CD14-positive monocyte (primary cell): Measurements from ENCODE around the gene METTL16. TPM values are rescaled to one million over a fixed set of nuclear protein-coding genes. Genes with fewer than 3 reads are reported as not detected.
A peak's percentile ranks its signal among the peaks of the same experiment; 100 is the strongest.

ENCODE experiments used
- DNase-seq, 3 donors: peaks; one replicate each; pipeline ENCODE4 v3.0.0-alpha.2; 2011 to 2022
- H2AFZ ChIP-seq: 2 replicates; pipeline ENCODE4 v1.6.0; 2012; ENCODE audit warnings: mild to moderate bottlenecking, low read depth, low read length, inconsistent platforms; ENCODE audit not compliant: insufficient read depth, poor library complexity, severe bottlenecking
- H3K27ac ChIP-seq, 2 donors: 1 replicate in 1 of 2; 2 replicates in 1 of 2; pipeline ENCODE4 v1.5.1; 2012 to 2013; ENCODE audit warnings: low read length in 2 of 2, control low read depth in 1 of 2, inconsistent platforms in 1 of 2, low read depth in 1 of 2, mild to moderate bottlenecking in 1 of 2
- H3K27me3 ChIP-seq, 2 donors: one replicate each; pipeline versions ENCODE4 v1.6.0 to v1.6.1; 2011 to 2013; ENCODE audit warnings: low read length in 2 of 2; ENCODE audit not compliant: control insufficient read depth in 2 of 2, insufficient read depth in 2 of 2
- H3K36me3 ChIP-seq, 2 donors: replicated peaks in 1 of 2; 1 replicate in 1 of 2; 2 replicates in 1 of 2; pipeline versions ENCODE4 v1.5.1 to v1.6.1; 2012 to 2013; ENCODE audit warnings: low read length in 2 of 2, control low read depth in 1 of 2, inconsistent platforms in 1 of 2, mild to moderate bottlenecking in 1 of 2; ENCODE audit not compliant: insufficient read depth in 2 of 2, control insufficient read depth in 1 of 2
- H3K4me1 ChIP-seq, 2 donors: 1 replicate in 1 of 2; 2 replicates in 1 of 2; pipeline versions ENCODE4 v1.5.1 to v1.6.1; 2012 to 2013; ENCODE audit warnings: low read length in 2 of 2, control low read depth in 1 of 2, inconsistent platforms in 1 of 2, mild to moderate bottlenecking in 1 of 2, moderate library complexity in 1 of 2; ENCODE audit not compliant: insufficient read depth in 2 of 2, control insufficient read depth in 1 of 2
- H3K4me2 ChIP-seq: replicated peaks from 2 replicates; pipeline ENCODE3; 2012; ENCODE audit warnings: low read length, moderate library complexity, mild to moderate bottlenecking; ENCODE audit not compliant: poor library complexity, severe bottlenecking; ENCODE audit errors: extremely low read depth
- H3K4me3 ChIP-seq, 3 experiments: fragments of 200-600 bp in 1 of 3; sonication (generic) in 1 of 3; replicated peaks in 1 of 3; 1 replicate in 2 of 3; 2 replicates in 1 of 3; pipeline ENCODE4 v1.5.1; 2011 to 2013; ENCODE audit warnings: low read length in 3 of 3, mild to moderate bottlenecking in 3 of 3, control low read depth in 2 of 3, low read depth in 2 of 3, inconsistent platforms in 1 of 3, moderate library complexity in 1 of 3
- H3K79me2 ChIP-seq: 2 replicates; pipeline ENCODE4 v1.6.0; 2012; ENCODE audit warnings: mild to moderate bottlenecking, control low read depth, inconsistent platforms, low read length, moderate library complexity; ENCODE audit not compliant: insufficient read depth
- H3K9ac ChIP-seq: 2 replicates; pipeline ENCODE4 v1.6.0; 2017; ENCODE audit warnings: low read length, mild to moderate bottlenecking; ENCODE audit not compliant: insufficient read depth, poor library complexity, severe bottlenecking
- H3K9me3 ChIP-seq, 2 donors: replicated peaks in 1 of 2; 1 replicate in 1 of 2; 2 replicates in 1 of 2; pipeline versions ENCODE4 v1.5.1 to v1.6.1; 2012 to 2013; ENCODE audit warnings: low read length in 2 of 2, control low read depth in 1 of 2; ENCODE audit not compliant: control insufficient read depth in 1 of 2, insufficient read depth in 1 of 2
- H4K20me1 ChIP-seq: 2 replicates; pipeline ENCODE4 v1.6.0; 2012; ENCODE audit warnings: mild to moderate bottlenecking, low read length, control low read depth, moderate library complexity; ENCODE audit not compliant: insufficient read depth
- H3K27ac Mint-ChIP-seq, 7 donors: one replicate each; pipeline ENCODE4 v1.8.0; 2020; ENCODE audit warnings: mild to moderate bottlenecking in 7 of 7, mixed read lengths in 7 of 7, moderate library complexity in 6 of 7, inconsistent platforms in 2 of 7
- H3K27me3 Mint-ChIP-seq, 3 donors: one replicate each; pipeline ENCODE4 v1.8.0; 2021 to 2022; ENCODE audit warnings: low read depth in 3 of 3, mild to moderate bottlenecking in 3 of 3, mixed read lengths in 3 of 3, moderate library complexity in 3 of 3, inconsistent platforms in 1 of 3
- H3K36me3 Mint-ChIP-seq, 2 donors: one replicate each; pipeline ENCODE4 v1.8.0; 2020; ENCODE audit warnings: mixed read lengths in 2 of 2, inconsistent platforms in 1 of 2, mild to moderate bottlenecking in 1 of 2
- H3K4me1 Mint-ChIP-seq: one replicate; pipeline ENCODE4 v1.8.0; 2020; ENCODE audit warnings: mild to moderate bottlenecking, mixed read lengths
- H3K4me3 Mint-ChIP-seq, 2 donors: one replicate each; pipeline ENCODE4 v1.8.0; 2020; ENCODE audit warnings: mild to moderate bottlenecking in 2 of 2, mixed read lengths in 2 of 2, moderate library complexity in 1 of 2
- H3K9me3 Mint-ChIP-seq, 7 donors: one replicate each; pipeline ENCODE4 v1.8.0; 2020 to 2022; ENCODE audit warnings: mixed read lengths in 7 of 7, mild to moderate bottlenecking in 6 of 7, moderate library complexity in 6 of 7, inconsistent platforms in 2 of 7
- WGBS: methylation state at CpG from one replicate; pipeline ENCODE4 v1.1.5; 2013; ENCODE audit warnings: missing lambda C conversion rate; ENCODE audit not compliant: insufficient coverage; 5-methylcytosine and 5-hydroxymethylcytosine counted together
- intact Hi-C, 2 donors: fragments of 100-400 bp; cut with micrococcal nuclease; formaldehyde crosslinking; loops; one replicate each; pipeline versions ENCODE4 v1.15.0 to v1.15.1; 2023
- polyA plus RNA-seq, 3 donors: library from polyadenylated mRNA; depleted of rRNA in 1 of 3; unstranded in 2 of 3; stranded (reverse) in 1 of 3; fragments of 300-500 nt in 2 of 3; fragments of >200 nt in 1 of 3; fragmentation: Illumina TruSeq in 2 of 3; gene quantifications; 1 replicate in 2 of 3; 2 replicates in 1 of 3; pipeline ENCODE4 v1.2.3, GENCODE V29; 2012 to 2021
- TF ChIP-seq, protein P1 (sequence below): fragments of 200-600 bp; IDR thresholded peaks from one replicate; pipeline ENCODE4 v1.8.0; 2022; ENCODE audit warnings: antibody characterized with exemption, mild to moderate bottlenecking

METTL16 gene
- polyA plus RNA-seq, 3 donors = 3.0 to 8.0 (median 4.7) TPM

- Mint-ChIP-seq H3K4me1 (peaks cover 22% of the 10 kb centered on the region), H3K36me3 (peaks cover 26 to 29% of the 10 kb centered on the region in 2 donors), H3K27ac (no peak overlapping the region), H3K27me3 (peaks cover 0 to 4% (median 1%) of the 10 kb centered on the region in 3 donors), H3K4me3 (no peak overlapping the region), H3K9me3 (no peaks in the 10 kb centered on the region)
- H3K9me3 ChIP-seq = no peaks in the 10 kb centered on the region
- H3K9ac ChIP-seq = no peak overlapping the region
- H3K79me2 ChIP-seq = no peaks in the 10 kb centered on the region
- no peaks in the 10 kb centered on the region for H4K20me1 ChIP-seq
- DNase-seq = no peak
- no peaks in the 10 kb centered on the region for H3K27me3 ChIP-seq
- TF ChIP-seq, protein P1, sequence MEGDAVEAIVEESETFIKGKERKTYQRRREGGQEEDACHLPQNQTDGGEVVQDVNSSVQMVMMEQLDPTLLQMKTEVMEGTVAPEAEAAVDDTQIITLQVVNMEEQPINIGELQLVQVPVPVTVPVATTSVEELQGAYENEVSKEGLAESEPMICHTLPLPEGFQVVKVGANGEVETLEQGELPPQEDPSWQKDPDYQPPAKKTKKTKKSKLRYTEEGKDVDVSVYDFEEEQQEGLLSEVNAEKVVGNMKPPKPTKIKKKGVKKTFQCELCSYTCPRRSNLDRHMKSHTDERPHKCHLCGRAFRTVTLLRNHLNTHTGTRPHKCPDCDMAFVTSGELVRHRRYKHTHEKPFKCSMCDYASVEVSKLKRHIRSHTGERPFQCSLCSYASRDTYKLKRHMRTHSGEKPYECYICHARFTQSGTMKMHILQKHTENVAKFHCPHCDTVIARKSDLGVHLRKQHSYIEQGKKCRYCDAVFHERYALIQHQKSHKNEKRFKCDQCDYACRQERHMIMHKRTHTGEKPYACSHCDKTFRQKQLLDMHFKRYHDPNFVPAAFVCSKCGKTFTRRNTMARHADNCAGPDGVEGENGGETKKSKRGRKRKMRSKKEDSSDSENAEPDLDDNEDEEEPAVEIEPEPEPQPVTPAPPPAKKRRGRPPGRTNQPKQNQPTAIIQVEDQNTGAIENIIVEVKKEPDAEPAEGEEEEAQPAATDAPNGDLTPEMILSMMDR = no peak
- no peak overlapping the region for H3K27ac ChIP-seq
- whole genome bisulfite sequencing = 94% methylated on average over 7 of the region's 7 CpGs
- no peak overlapping the region for H3K4me2 ChIP-seq
- no peak overlapping the region for H2AFZ ChIP-seq
- peaks cover 3 to 17% of the 10 kb centered on the region in 2 donors for H3K4me1 ChIP-seq
- H3K36me3 ChIP-seq = peaks cover 5 to 23% of the 10 kb centered on the region in 2 donors
- no peak overlapping the region for H3K4me3 ChIP-seq
- intact Hi-C loops = no loop called here
Observed at GRCh38 chr17:2410951-2411350, 100.7 kb downstream of the METTL16 start.

DNA sequence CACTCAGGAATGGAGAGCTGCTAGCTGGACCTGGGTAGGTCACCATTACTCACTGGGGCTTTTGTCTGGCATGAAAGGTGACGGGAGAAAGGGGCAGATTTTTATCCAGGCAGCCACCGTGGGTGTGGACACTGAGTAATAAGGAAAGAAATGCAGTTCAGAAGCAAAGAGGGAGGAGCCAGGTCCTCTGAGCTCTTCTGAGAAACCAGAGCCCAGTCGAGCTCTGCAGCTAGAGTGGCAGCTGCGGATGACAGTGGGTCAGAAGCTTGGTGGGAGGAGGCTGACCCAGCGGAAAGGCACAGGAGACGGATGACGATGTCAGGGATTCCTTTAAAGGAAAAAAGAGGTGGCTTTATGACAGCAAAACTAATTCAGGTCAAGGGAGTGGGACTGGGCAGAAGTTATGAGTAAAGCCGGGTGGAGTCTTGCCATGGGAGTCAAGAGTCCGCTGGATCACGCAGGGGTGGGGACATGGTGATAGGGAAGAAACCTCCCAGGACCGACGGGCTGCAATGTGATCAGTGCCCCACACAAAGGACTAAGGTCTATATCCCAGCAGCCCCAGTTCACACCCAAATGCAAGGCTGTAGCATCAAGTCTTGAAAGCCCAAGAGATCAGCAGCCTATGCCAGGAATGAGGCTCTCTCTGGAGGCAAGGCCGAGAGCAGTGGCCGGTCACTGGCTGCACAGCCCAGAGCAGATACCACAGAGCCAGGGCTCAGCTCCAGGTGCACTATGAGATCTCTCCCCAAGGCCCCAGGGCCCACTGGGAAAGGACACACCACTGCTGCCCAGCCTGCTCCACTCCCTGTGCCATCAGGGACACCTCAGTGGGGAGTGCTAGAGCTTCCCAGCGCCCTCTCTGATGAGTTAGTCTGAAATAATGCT is 104.5 kb downstream of the METTL16 start:
- H3K4me3 ChIP-seq = no peak overlapping the region
- no peak overlapping the region for H3K4me2 ChIP-seq
- TF ChIP-seq, protein P1 = no peak
- H3K36me3 ChIP-seq = peaks cover 0 to 6% of the 10 kb centered on the region in 2 donors
- intact Hi-C loops = no loop called here
- no peaks in the 10 kb centered on the region for H3K27me3 ChIP-seq
- Mint-ChIP-seq H3K36me3 (peaks cover 13 to 15% of the 10 kb centered on the region in 2 donors), H3K4me1 (peaks cover 51% of the 10 kb centered on the region), H3K9me3 (no peaks in the 10 kb centered on the region), H3K27me3 (peaks cover 0 to 5% (median 0%) of the 10 kb centered on the region in 3 donors), H3K27ac (peak overlapping the region in 4 of 7 donors; percentile 7 to 91 (median 54)), H3K4me3 (no peak overlapping the region)
- whole genome bisulfite sequencing = 95% methylated on average over 9 of the region's 15 CpGs
- no peaks in the 10 kb centered on the region for H4K20me1 ChIP-seq
- no peaks in the 10 kb centered on the region for H3K79me2 ChIP-seq
- no peaks in the 10 kb centered on the region for H3K9me3 ChIP-seq
- H2AFZ ChIP-seq = no peak overlapping the region
- H3K4me1 ChIP-seq = peaks cover 41 to 47% of the 10 kb centered on the region in 2 donors
- H3K9ac ChIP-seq = no peak overlapping the region
- DNase-seq = no peak
- H3K27ac ChIP-seq = no peak overlapping the region
